ENCODE measurements around the gene PLEKHA7. TPM values are rescaled to one million over a fixed set of nuclear protein-coding genes. Genes with fewer than 3 reads are reported as not detected.
A peak's percentile ranks its signal among the peaks of the same experiment; 100 is the strongest.

Gene PLEKHA7
- total and polyA plus RNA-seq, 2 of the 13 experiments (the other 11 are each of a cell fraction or from before 2014, with no cell fraction given), result 17.5 to 18.7 TPM

GRCh38 chr11:17012712-17013547 is 1.3 kb downstream of the PLEKHA7 start (continued):
- TF ChIP-seq ZMAT3 (CRISPR knock-in tag; conservative IDR thresholded peaks at IDR 0.05) (peak; percentile 50; the same call in 1 of the 2 replicates), RFX1 (IDR thresholded peaks at IDR 0.05) (no peak), FOXP1 (IDR thresholded peaks at IDR 0.05) (no peak), FOXP1 (CRISPR knock-in tag; IDR thresholded peaks at IDR 0.05) (peak; percentile 71), STAG1 (CRISPR knock-in tag; IDR thresholded peaks at IDR 0.05) (peak; percentile 38), E2F5 (CRISPR knock-in tag; conservative IDR thresholded peaks at IDR 0.05) (no peak), ZBTB7B (CRISPR knock-in tag; IDR thresholded peaks at IDR 0.05) (peak; percentile 85), KAT8 (CRISPR knock-in tag; IDR thresholded peaks at IDR 0.05) (peak; percentile 33; the same call in 1 of the 2 replicates), ZNF34 (CRISPR knock-in tag; IDR thresholded peaks at IDR 0.05; ENCODE audit: borderline replicate concordance) (0 out of 2 replicates have a peak, but pooled peaks have one; percentile 9), ZNF362 (CRISPR knock-in tag; IDR thresholded peaks at IDR 0.05; ENCODE audit: borderline replicate concordance) (no peak), RBM22 (optimal IDR thresholded peaks at IDR 0.05; ENCODE audit: low read length) (no peak), MAF1 (CRISPR knock-in tag; IDR thresholded peaks at IDR 0.05; ENCODE audit: borderline replicate concordance) (no peak), MAX (IDR thresholded peaks at IDR 0.05) (peak; percentile 82), ZNF577 (CRISPR knock-in tag; IDR thresholded peaks at IDR 0.05; ENCODE audit: borderline replicate concordance, low read depth) (no peak; the same call in 1 of the 2 replicates), ZNF550 (CRISPR knock-in tag; IDR thresholded peaks at IDR 0.05; ENCODE audit: borderline replicate concordance) (no peak), FOXA3 (CRISPR knock-in tag; IDR thresholded peaks at IDR 0.05) (peak; percentile 82), SP5 (CRISPR knock-in tag; IDR thresholded peaks at IDR 0.05; ENCODE audit: borderline replicate concordance, low read depth) (peak; percentile 29; the same call in 1 of the 2 replicates), RFXAP (CRISPR knock-in tag; IDR thresholded peaks at IDR 0.05; ENCODE audit: borderline replicate concordance) (no peak; the same call in 1 of the 2 replicates), MTA3 (CRISPR knock-in tag; IDR thresholded peaks at IDR 0.05) (no peak), ZNF256 (CRISPR knock-in tag; conservative IDR thresholded peaks at IDR 0.05) (no peak), SMYD3 (CRISPR knock-in tag; IDR thresholded peaks at IDR 0.05) (no peak), MNT (IDR thresholded peaks at IDR 0.05) (no peak), FOXO1 (CRISPR knock-in tag; IDR thresholded peaks at IDR 0.05) (peak; percentile 82), RBAK (CRISPR knock-in tag; IDR thresholded peaks at IDR 0.05) (peak; percentile 53; the same call in 1 of the 2 replicates), FOXP4 (CRISPR knock-in tag; IDR thresholded peaks at IDR 0.05) (peak; percentile 76), ISX (CRISPR knock-in tag; conservative IDR thresholded peaks at IDR 0.05) (no peak), SIX4 (CRISPR knock-in tag; IDR thresholded peaks at IDR 0.05) (peak; percentile 47; the same call in 1 of the 2 replicates)
